ENCODE results near the gene FAM13A.

- TF ChIP-seq ZC3H4 (CRISPR knock-in tag; IDR thresholded peaks at IDR 0.05; ENCODE audit: borderline replicate concordance) (no peak), CERS6 (CRISPR knock-in tag; IDR thresholded peaks at IDR 0.05) (no peak), DR1 (CRISPR knock-in tag; IDR thresholded peaks at IDR 0.05) (no peak), GTF2F1 (IDR thresholded peaks at IDR 0.05; ENCODE audit: low read length) (no peak), EZH2 (conservative IDR thresholded peaks at IDR 0.05; ENCODE audit: low read depth, low read length) (no peak), ZNF687 (CRISPR knock-in tag; IDR thresholded peaks at IDR 0.05) (no peak)
Observed at GRCh38 chr4:88814043-88814617, 242.9 kb downstream of the FAM13A start.
